Measurements from ENCODE around the gene ROPN1B. TPM values are rescaled to one million over a fixed set of nuclear protein-coding genes. Genes with fewer than 3 reads are reported as not detected.
"Not testable (repeated sequence)": the region's sequence is repeated elsewhere in the genome, so short reads cannot be mapped to it uniquely, and the experiment has no call there.

The ROPN1B gene
- total RNA-seq, 4 donors from 2014 or later = not detected

GRCh38 chr3:125960456-125961288, 8.3 kb upstream of the ROPN1B start:
- peaks cover 0 to 10% (median 0%) of the 10 kb centered on the region in 3 donors for H3K4me1 ChIP-seq
- H3K36me3 ChIP-seq = no peaks in the 10 kb centered on the region
- DNase-seq = no peak
- no peak for TF ChIP-seq POLR2A (IDR thresholded peaks at IDR 0.05)
- no peak for TF ChIP-seq CTCF (IDR thresholded peaks at IDR 0.05)
- WGBS, 2 donors = 67 to 83% methylated on average over 1 to 4 of the region's 11 CpGs
- intact Hi-C loops (cut with DNase I) = no loop called here
- no peak overlapping the region for H3K27ac ChIP-seq
- no peaks in the 10 kb centered on the region for H3K9me3 ChIP-seq
- peaks cover 0 to 75% (median 2%) of the 10 kb centered on the region in 4 donors for H3K27me3 ChIP-seq
- H3K4me3 ChIP-seq = no peak overlapping the region

DNA sequence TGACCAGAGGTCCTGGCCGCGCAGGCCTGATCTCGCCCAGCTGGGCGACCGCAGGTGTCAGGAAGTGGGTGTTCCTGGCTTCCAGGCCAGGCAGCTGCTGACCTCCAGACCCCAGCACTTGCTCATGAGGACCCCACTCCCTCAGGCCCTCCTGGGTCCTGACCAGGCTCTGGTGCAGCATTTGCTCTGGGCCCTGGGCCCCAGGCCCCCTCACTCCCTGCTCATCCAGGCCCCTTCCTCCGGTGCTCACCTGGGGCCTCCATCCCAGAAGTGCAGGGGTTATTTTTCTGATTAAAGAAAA, 7.7 kb upstream of the ROPN1B start:
- Histone ChIP-seq H3K36me3 (no peaks in the 10 kb centered on the region), H3K4me3 (no peak overlapping the region), H3K9me3 (no peaks in the 10 kb centered on the region), H3K4me1 (peaks cover 0 to 10% (median 0%) of the 10 kb centered on the region in 3 donors), H3K27ac (no peak overlapping the region), H3K27me3 (peaks cover 0 to 70% (median 2%) of the 10 kb centered on the region in 4 donors)
- TF ChIP-seq POLR2A (IDR thresholded peaks at IDR 0.05) (no peak), CTCF (IDR thresholded peaks at IDR 0.05) (no peak)
- DNase-seq = no peak
- intact Hi-C loops (cut with DNase I) = no loop called here
- 81 to 100% methylated on average over 1 to 3 of the region's 6 CpGs for WGBS, 2 donors

GRCh38 chr3:125963834-125964233, 5.1 kb upstream of the ROPN1B start:
- H3K36me3 ChIP-seq; DNase-seq; H3K4me3 ChIP-seq; H3K27ac ChIP-seq; H3K9me3 ChIP-seq; intact Hi-C loops (cut with DNase I): not testable (repeated sequence)
- peaks cover 0 to 50% (median 1%) of the 10 kb centered on the region in 4 donors for H3K27me3 ChIP-seq
- H3K4me1 ChIP-seq = peaks cover 0 to 17% (median 0%) of the 10 kb centered on the region in 3 donors
- WGBS, 2 donors = 47 to 55% methylated on average over 1 of the region's 1 CpG

DNA sequence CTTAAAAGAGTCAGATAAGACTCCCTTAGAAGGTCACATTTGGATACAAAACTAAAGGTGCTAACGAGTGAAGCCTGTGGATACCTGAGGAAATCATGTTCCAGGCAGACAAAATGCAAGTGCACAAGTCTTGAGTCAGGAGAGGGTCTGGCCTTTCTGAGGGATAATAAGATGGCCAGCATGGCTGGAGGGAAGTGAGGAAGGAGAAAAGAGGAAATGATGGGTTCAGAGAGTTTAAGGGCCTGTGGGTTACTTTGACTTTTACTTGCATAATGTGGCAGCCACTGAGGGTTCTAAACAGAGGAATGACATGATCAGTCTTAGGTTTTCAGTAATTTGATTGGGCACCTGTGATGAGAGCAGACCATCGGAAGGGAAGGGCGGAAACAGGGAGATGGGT, 3.5 kb upstream of the ROPN1B start:
- Histone ChIP-seq H3K27me3 (peaks cover 0 to 38% (median 0%) of the 10 kb centered on the region in 4 donors), H3K4me1 (peaks cover 0 to 17% (median 0%) of the 10 kb centered on the region in 3 donors), H3K27ac (no peak overlapping the region), H3K36me3 (no peaks in the 10 kb centered on the region), H3K4me3 (no peak overlapping the region), H3K9me3 (no peaks in the 10 kb centered on the region)
- TF ChIP-seq POLR2A (IDR thresholded peaks at IDR 0.05) = no peak
- no peak for TF ChIP-seq CTCF (IDR thresholded peaks at IDR 0.05)
- intact Hi-C loops (cut with DNase I) = no loop called here
- WGBS, 2 donors = 87 to 90% methylated on average over 3 of the region's 3 CpGs
- DNase-seq = no peak

GRCh38 chr3:125967156-125967555, 1.8 kb upstream of the ROPN1B start:
- H3K36me3 ChIP-seq = no peaks in the 10 kb centered on the region
- TF ChIP-seq POLR2A (IDR thresholded peaks at IDR 0.05) (no peak), CTCF (IDR thresholded peaks at IDR 0.05) (no peak)
- intact Hi-C loops (cut with DNase I) = no loop called here
- H3K27ac ChIP-seq = no peak overlapping the region
- no peak overlapping the region for H3K4me3 ChIP-seq
- H3K9me3 ChIP-seq = no peaks in the 10 kb centered on the region
- no peak for DNase-seq
- H3K27me3 ChIP-seq = peaks cover 0 to 46% (median 3%) of the 10 kb centered on the region in 4 donors
- peaks cover 0 to 23% (median 4%) of the 10 kb centered on the region in 3 donors for H3K4me1 ChIP-seq

GRCh38 chr3:125968121-125968520, 857 bp upstream of the ROPN1B start:
- H3K27ac ChIP-seq; H3K4me3 ChIP-seq; intact Hi-C loops (cut with DNase I); H3K36me3 ChIP-seq; H3K9me3 ChIP-seq; DNase-seq: not testable (repeated sequence)
- Histone ChIP-seq H3K4me1 (peaks cover 0 to 28% (median 4%) of the 10 kb centered on the region in 3 donors), H3K27me3 (peaks cover 0 to 40% (median 3%) of the 10 kb centered on the region in 4 donors)
- WGBS, 2 donors = 100% methylated on average over 2 of the region's 2 CpGs

Measured in esophagus squamous epithelium (tissue), 5 donors.